A549 treated with CORT108297 at 1 μM for 4 hours (cell line): Measurements from ENCODE around the gene BMP6. TPM values are rescaled to one million over a fixed set of nuclear protein-coding genes. Genes with fewer than 3 reads are reported as not detected.

Experiments used
- total RNA-seq: library from RNA; stranded (reverse); fragments of 200-300 nt; extraction: Qiagen RNA extraction; gene quantifications from 5 replicates; pipeline ENCODE4 v1.2.3, GENCODE V29; 2022

The BMP6 gene
- total RNA-seq = 13.6 to 21.2 TPM (median 19.1 TPM) in 5 replicates

DNA sequence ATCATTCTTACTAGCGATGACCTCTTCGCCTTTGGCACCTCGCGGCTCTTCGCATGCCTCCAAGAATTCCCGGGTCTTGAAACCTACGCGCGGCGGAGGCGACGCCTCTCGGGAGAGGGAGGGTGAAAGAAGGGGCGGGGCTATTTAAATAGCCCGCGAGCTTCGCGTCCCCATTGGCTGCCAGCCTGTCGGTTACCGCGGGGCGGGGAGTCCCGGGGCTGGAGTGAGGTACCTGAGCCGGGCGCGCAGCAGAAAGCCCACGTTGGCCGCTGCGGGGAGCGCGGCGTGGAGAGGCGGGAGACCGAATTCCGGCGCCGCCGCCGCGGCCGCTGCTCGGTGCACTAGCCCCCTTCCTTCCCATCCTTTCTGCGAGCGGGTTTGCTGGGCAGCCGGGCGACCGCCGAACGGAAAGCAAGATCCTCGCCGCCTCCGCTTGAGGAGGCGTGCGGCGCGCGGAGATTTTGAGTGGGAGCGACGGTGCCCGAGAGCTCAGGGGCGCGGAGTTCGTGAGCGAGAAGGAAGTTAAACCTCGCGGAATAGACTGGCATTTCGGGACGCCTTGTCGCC lies at the start of gene BMP6:
Gene BMP6 (plus strand): TSS at position 251 of the 567 bp plus-strand sequence. CDS start 857 bp downstream, outside the sequence.

DNA sequence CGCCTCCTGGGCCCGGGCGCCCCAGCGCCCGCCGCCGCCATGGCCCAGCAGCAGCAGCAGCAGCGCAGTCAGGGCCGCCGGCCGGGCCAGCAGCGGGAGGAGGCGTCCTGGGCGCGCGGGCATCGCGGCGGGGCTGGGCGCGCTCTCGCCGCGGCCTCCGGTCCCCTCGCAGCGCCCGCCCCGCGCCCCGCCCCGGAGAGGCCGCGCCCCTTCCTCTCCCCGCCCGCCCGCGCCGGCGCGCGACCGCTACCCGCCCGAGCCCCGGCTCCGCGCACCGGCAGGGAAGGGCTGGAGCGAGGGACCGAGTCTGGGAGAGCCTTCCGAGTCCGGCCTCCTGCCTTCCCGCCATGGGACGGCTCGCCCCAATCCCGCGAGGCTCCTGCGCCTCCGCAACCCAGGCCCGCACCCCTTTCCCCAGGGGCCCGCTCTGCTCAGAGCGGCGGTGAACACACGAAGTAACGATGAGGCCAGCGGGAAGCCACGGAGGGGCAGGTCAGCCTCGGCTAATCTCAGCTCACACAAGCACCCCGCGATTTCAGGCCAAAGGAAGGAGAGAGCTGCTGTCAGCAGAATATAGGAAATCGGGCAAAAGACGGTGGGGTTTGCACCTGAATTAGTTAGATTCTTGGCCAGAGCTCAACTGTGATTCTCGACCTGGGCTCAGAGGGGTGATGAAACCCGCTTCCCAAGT lies 184.9 kb downstream of the BMP6 start, which contains the start of gene TXNDC5:
Gene TXNDC5 (minus strand): TSS at position 135 of the 691 bp plus-strand sequence. CDS start 12 bp downstream, at position 123.

Other genes with a start within 250 kb of the BMP6 start
- gene DSP, start 184.4 kb upstream of the BMP6 start, total RNA-seq = 32.3 to 49.0 TPM (median 42.9 TPM) in 5 replicates
- gene SNRNP48, start 135.9 kb upstream of the BMP6 start, total RNA-seq = 8.3 to 10.4 TPM (median 10.1 TPM) in 5 replicates
- gene TXNDC5, start 184.7 kb downstream of the BMP6 start, total RNA-seq = 127 to 145 TPM (median 142 TPM) in 5 replicates